Measurements from ENCODE around the gene RNGTT. TPM values are rescaled to one million over a fixed set of nuclear protein-coding genes. Genes with fewer than 3 reads are reported as not detected.
"Not testable (repeated sequence)": the region's sequence is repeated elsewhere in the genome, so short reads cannot be mapped to it uniquely, and the experiment has no call there.

The RNGTT gene
- polyA plus RNA-seq, 1 donor: 9.6 TPM

GRCh38 chr6:88972504-88973423 lies 9.3 kb upstream of the RNGTT start:
- Histone ChIP-seq H3K27ac (ENCODE audit: low read length) (no peak overlapping the region), H3K27me3 (ENCODE audit: control insufficient read depth, insufficient read depth, low read length) (no peaks in the 10 kb centered on the region), H3K4me3 (ENCODE audit: low read length) (no peak overlapping the region), H3K4me1 (ENCODE audit: control insufficient read depth, insufficient read depth, low read length) (no peaks in the 10 kb centered on the region), H3K9me3 (ENCODE audit: control insufficient read depth, low read depth, low read length) (peaks cover 8% of the 10 kb centered on the region), H3K36me3 (ENCODE audit: control insufficient read depth, insufficient read depth, low read length) (no peaks in the 10 kb centered on the region)
- no peak for DNase-seq
- 0% methylated on average over 1 of the region's 6 CpGs for WGBS (ENCODE audit: insufficient coverage, low lambda C conversion rate)

DNA sequence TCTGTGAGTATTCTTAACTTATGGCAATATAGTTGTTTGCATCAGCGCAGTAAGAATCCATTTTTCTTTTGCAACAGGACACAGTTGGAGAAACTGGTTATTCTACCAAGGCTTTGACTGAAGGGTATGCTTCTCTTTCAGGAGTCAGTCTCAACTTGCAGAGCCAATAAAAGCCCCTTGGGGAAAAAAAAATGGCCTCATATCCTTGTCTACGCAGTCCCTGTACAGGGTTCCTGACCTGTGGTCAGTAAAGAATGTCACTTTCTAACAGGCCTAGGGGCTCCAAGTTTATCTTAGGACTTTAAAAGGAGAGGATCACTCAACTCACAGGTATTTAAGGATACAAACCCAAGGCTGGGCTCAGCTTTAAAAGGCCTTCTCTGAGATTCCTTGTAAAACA lies 6.9 kb upstream of the RNGTT start:
- H3K36me3 ChIP-seq (ENCODE audit: control insufficient read depth, insufficient read depth, low read length): no peaks in the 10 kb centered on the region
- no peaks in the 10 kb centered on the region for H3K27me3 ChIP-seq (ENCODE audit: control insufficient read depth, insufficient read depth, low read length)
- H3K4me1 ChIP-seq (ENCODE audit: control insufficient read depth, insufficient read depth, low read length): no peaks in the 10 kb centered on the region
- H3K4me3 ChIP-seq (ENCODE audit: low read length): no peak overlapping the region
- WGBS (ENCODE audit: insufficient coverage, low lambda C conversion rate): 100% methylated on average over 1 of the region's 2 CpGs
- H3K27ac ChIP-seq (ENCODE audit: low read length): no peak overlapping the region
- DNase-seq: no peak
- H3K9me3 ChIP-seq (ENCODE audit: control insufficient read depth, low read depth, low read length): peaks cover 18% of the 10 kb centered on the region

GRCh38 chr6:88969255-88969654 lies 5.8 kb upstream of the RNGTT start:
- H3K36me3 ChIP-seq (ENCODE audit: control insufficient read depth, insufficient read depth, low read length); H3K27ac ChIP-seq (ENCODE audit: low read length); H3K27me3 ChIP-seq (ENCODE audit: control insufficient read depth, insufficient read depth, low read length); DNase-seq; H3K4me1 ChIP-seq (ENCODE audit: control insufficient read depth, insufficient read depth, low read length); H3K4me3 ChIP-seq (ENCODE audit: low read length): not testable (repeated sequence)
- H3K9me3 ChIP-seq (ENCODE audit: control insufficient read depth, low read depth, low read length): peaks cover 18% of the 10 kb centered on the region
- 0% methylated on average over 1 of the region's 2 CpGs for WGBS (ENCODE audit: insufficient coverage, low lambda C conversion rate)

DNA sequence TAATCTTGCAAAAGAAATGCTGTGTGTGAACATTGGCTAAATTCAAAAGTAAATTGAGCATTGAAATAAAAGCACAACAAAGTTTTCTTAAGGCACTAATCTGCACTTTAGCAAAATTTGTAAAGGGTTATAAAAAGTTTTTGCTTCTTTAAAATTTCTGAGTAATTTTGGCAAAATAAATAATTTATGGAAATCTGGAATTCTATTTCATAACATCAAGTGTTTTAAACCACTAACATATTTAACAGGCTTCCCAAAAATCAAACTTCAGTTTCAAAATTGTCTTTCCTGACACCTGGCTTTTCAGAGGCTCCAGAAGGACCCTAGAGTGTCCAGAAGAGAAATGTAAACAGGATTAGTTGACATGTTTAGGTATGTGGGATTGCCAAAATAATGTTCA lies 4.5 kb upstream of the RNGTT start:
- Histone ChIP-seq H3K9me3 (ENCODE audit: control insufficient read depth, low read depth, low read length) (peaks cover 18% of the 10 kb centered on the region), H3K4me3 (ENCODE audit: low read length) (no peak overlapping the region), H3K27me3 (ENCODE audit: control insufficient read depth, insufficient read depth, low read length) (no peaks in the 10 kb centered on the region), H3K27ac (ENCODE audit: low read length) (no peak overlapping the region), H3K4me1 (ENCODE audit: control insufficient read depth, insufficient read depth, low read length) (no peaks in the 10 kb centered on the region), H3K36me3 (ENCODE audit: control insufficient read depth, insufficient read depth, low read length) (no peaks in the 10 kb centered on the region)
- DNase-seq: no peak

DNA sequence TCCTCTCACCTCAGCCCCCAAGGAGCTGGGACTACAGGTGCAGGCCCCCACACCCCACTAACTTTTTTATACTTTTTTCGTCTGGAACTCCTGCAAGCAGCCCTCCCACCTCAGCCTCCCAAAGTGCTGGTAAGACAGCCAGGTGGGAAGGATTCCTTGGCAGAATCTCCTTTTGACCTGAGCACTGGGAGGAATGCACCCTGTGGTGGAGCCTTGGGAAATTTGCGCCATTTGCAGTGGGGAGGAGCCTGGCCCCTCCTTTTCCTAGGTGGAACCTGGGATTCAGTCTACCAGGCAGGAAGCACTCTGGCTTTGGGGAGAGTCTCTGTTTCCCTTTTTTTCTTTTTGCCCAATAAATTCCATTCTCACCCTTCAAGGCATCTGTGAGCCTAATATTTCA lies 2.3 kb upstream of the RNGTT start:
- no peak for DNase-seq
- WGBS (ENCODE audit: insufficient coverage, low lambda C conversion rate): no CpG with 5 or more reads among the region's 2 CpGs
- peaks cover 18% of the 10 kb centered on the region for H3K9me3 ChIP-seq (ENCODE audit: control insufficient read depth, low read depth, low read length)

DNA sequence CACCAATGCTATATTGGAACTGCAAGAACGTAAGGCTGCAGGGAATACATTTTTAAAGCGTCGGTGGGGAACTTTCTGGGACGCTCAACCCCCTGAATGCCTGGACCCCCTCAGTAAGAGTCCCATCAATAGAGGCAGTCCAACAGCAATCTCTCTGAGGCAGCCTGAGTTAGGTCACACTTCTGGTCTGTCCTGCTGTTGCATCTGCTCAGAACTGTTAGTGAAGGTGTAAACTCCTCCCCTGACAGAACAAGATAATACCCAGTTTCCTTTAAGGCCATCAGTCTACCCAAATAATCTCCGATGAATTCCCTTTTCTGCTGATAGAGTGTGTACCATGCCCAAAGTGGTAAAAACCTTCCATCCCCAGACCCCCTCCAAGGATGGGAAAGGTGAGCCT lies 1.1 kb upstream of the RNGTT start:
- Histone ChIP-seq H3K4me1 (ENCODE audit: control insufficient read depth, insufficient read depth, low read length) (no peaks in the 10 kb centered on the region), H3K27me3 (ENCODE audit: control insufficient read depth, insufficient read depth, low read length) (no peaks in the 10 kb centered on the region), H3K4me3 (ENCODE audit: low read length) (peak overlapping the region; percentile 75), H3K9me3 (ENCODE audit: control insufficient read depth, low read depth, low read length) (peaks cover 18% of the 10 kb centered on the region), H3K27ac (ENCODE audit: low read length) (no peak overlapping the region), H3K36me3 (ENCODE audit: control insufficient read depth, insufficient read depth, low read length) (no peaks in the 10 kb centered on the region)
- no CpG with 5 or more reads among the region's 5 CpGs for WGBS (ENCODE audit: insufficient coverage, low lambda C conversion rate)
- no peak for DNase-seq

More for the DNA sequence above, 2.3 kb upstream of the RNGTT start:
- no peaks in the 10 kb centered on the region for H3K36me3 ChIP-seq (ENCODE audit: control insufficient read depth, insufficient read depth, low read length)
- H3K4me3 ChIP-seq (ENCODE audit: low read length): no peak overlapping the region
- H3K4me1 ChIP-seq (ENCODE audit: control insufficient read depth, insufficient read depth, low read length): no peaks in the 10 kb centered on the region
- no peaks in the 10 kb centered on the region for H3K27me3 ChIP-seq (ENCODE audit: control insufficient read depth, insufficient read depth, low read length)
- no peak overlapping the region for H3K27ac ChIP-seq (ENCODE audit: low read length)

DNA sequence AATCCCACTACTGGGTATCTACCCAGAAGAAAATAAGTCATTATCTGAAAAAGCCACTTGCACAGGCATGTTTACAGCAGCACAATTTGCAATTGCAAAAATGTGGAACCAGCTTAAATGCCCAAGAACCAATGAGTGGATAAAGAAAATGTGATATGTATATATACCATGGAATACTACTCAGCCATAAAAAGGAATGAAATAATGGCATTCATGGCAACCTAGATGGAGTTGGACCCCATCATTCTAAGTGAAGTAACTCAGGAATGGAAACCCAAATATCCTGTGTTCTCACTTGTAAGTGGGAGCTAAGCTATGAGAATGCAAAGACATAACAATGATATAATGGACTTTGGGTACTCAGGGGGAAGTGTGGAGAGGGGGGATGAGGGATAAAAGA lies 4.6 kb downstream of the RNGTT start:
- Histone ChIP-seq H3K9me3 (ENCODE audit: control insufficient read depth, low read depth, low read length) (peaks cover 20% of the 10 kb centered on the region), H3K4me1 (ENCODE audit: control insufficient read depth, insufficient read depth, low read length) (no peaks in the 10 kb centered on the region), H3K4me3 (ENCODE audit: low read length) (no peak overlapping the region), H3K27ac (ENCODE audit: low read length) (no peak overlapping the region), H3K27me3 (ENCODE audit: control insufficient read depth, insufficient read depth, low read length) (no peaks in the 10 kb centered on the region), H3K36me3 (ENCODE audit: control insufficient read depth, insufficient read depth, low read length) (no peaks in the 10 kb centered on the region)
- no peak for DNase-seq

DNA sequence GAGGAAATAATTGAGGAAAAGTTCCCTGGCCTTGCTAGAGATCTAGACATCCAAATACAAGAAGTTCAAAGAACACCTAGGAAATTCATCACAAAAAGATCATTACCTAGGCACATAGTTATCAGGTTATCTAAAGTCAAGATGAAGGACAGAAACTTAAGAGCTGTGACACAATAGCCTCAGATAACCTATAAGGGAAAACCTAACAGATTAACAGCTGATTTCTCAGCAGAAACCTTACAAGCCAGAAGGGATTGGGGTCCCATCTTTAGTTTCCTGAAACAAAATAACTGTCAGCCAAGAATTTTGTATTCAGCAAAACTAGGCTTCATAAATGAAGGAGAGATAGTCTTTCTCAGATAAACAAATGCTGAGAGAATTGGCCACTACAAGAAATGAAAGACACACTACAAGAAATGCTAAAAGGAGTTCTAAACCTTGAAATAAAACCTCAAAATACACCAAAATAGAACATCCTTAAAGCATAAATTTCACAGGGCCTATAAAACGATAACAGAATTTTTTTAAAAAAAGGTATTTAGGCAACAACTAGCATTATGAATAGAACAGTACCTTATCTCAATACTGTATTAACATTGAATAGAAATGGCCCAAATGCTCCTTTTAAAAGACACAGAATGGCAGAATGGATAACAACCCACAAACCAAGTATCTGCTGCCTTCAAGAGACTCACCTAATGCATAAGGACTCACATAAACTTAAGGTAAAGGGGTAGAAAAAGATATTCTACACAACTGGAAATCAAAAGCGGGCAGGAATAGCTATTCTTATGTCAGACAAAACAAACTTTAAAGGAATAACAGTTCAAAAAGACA lies 9.7 kb downstream of the RNGTT start:
- WGBS (ENCODE audit: insufficient coverage, low lambda C conversion rate): 94% methylated on average over 2 of the region's 2 CpGs
- H3K27me3 ChIP-seq (ENCODE audit: control insufficient read depth, insufficient read depth, low read length): no peaks in the 10 kb centered on the region

GRCh38 chr6:88952065-88952704 lies 11.2 kb downstream of the RNGTT start:
- H3K27ac ChIP-seq (ENCODE audit: low read length): no peak overlapping the region
- peaks cover 36% of the 10 kb centered on the region for H3K9me3 ChIP-seq (ENCODE audit: control insufficient read depth, low read depth, low read length)
- no peak for DNase-seq
- WGBS (ENCODE audit: insufficient coverage, low lambda C conversion rate): no CpG with 5 or more reads among the region's 1 CpG
- no peaks in the 10 kb centered on the region for H3K4me1 ChIP-seq (ENCODE audit: control insufficient read depth, insufficient read depth, low read length)
- no peaks in the 10 kb centered on the region for H3K27me3 ChIP-seq (ENCODE audit: control insufficient read depth, insufficient read depth, low read length)
- H3K4me3 ChIP-seq (ENCODE audit: low read length): no peak overlapping the region
- H3K36me3 ChIP-seq (ENCODE audit: control insufficient read depth, insufficient read depth, low read length): peaks cover 9% of the 10 kb centered on the region

More for the DNA sequence above, 9.7 kb downstream of the RNGTT start:
- H3K36me3 ChIP-seq (ENCODE audit: control insufficient read depth, insufficient read depth, low read length): peaks cover 9% of the 10 kb centered on the region
- no peak overlapping the region for H3K27ac ChIP-seq (ENCODE audit: low read length)
- H3K4me3 ChIP-seq (ENCODE audit: low read length): no peak overlapping the region
- no peak for DNase-seq
- peaks cover 36% of the 10 kb centered on the region for H3K9me3 ChIP-seq (ENCODE audit: control insufficient read depth, low read depth, low read length)
- no peaks in the 10 kb centered on the region for H3K4me1 ChIP-seq (ENCODE audit: control insufficient read depth, insufficient read depth, low read length)

- H3K4me3 ChIP-seq (ENCODE audit: low read length): no peak overlapping the region
- no peaks in the 10 kb centered on the region for H3K4me1 ChIP-seq (ENCODE audit: control insufficient read depth, insufficient read depth, low read length)
- 95% methylated on average over 2 of the region's 7 CpGs for WGBS (ENCODE audit: insufficient coverage, low lambda C conversion rate)
- H3K27me3 ChIP-seq (ENCODE audit: control insufficient read depth, insufficient read depth, low read length): no peaks in the 10 kb centered on the region
- peaks cover 7% of the 10 kb centered on the region for H3K9me3 ChIP-seq (ENCODE audit: control insufficient read depth, low read depth, low read length)
- H3K27ac ChIP-seq (ENCODE audit: low read length): no peak overlapping the region
- DNase-seq: no peak
- no peaks in the 10 kb centered on the region for H3K36me3 ChIP-seq (ENCODE audit: control insufficient read depth, insufficient read depth, low read length)
These were observed 17.9 kb downstream of the RNGTT start for GRCh38 chr6:88945415-88946008.
